ENCODE data around the gene GBP6. TPM values are rescaled to one million over a fixed set of nuclear protein-coding genes. Genes with fewer than 3 reads are reported as not detected.

GBP6 gene
- total RNA-seq, 2 experiments from 2014 or later = 0.21 to 0.25 TPM

Other genes starting within 250 kb of the GBP6 start
- gene GBP2, start 237.9 kb upstream of the GBP6 start, total RNA-seq = 100 to 1,000 TPM; 194 to 197 TPM
- gene GBP7, start 188.1 kb upstream of the GBP6 start, total RNA-seq = under 1 TPM in 1 of 2 experiments, not detected in 1; 0.08 TPM
- gene GBP4, start 165.1 kb upstream of the GBP6 start, total RNA-seq = 10 to 100 TPM; 24.4 to 31.4 TPM
- gene GBP5, start 91.2 kb upstream of the GBP6 start, total RNA-seq = 10 to 100 TPM; 97.0 to 99.1 TPM
- 10 to 100 TPM; 39.7 to 42.0 TPM for gene LRRC8B, start 160.8 kb downstream of the GBP6 start, total RNA-seq